Kasumi-1 (cell line): ENCODE measurements around the gene PPP1R27.

ENCODE experiments used
- DNase-seq, 2 experiments: peaks; one replicate each; lab custom pipeline; 2025; lab: John Stamatoyannopoulos, UW

The PPP1R27 gene

DNA sequence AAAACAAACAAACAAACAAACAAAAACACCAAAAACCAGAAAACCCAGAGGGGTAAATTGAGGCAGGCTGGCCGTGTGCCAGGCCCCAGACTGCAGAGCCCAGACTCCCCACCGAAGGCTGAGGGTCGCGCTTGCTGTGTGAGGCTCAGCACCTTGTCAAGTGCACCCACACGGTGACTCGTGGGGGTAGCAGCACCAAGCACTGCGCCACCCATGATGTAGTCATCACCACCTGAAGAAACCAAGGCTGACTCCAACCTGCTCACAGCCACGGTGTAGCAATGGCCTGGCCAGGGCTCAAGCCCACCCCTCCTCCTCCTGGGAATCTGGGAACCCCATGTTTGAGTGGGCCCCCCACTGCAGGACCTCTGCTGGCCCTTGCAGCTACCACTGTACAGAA, 13.7 kb downstream of the PPP1R27 start:
- DNase-seq, result no peak

DNA sequence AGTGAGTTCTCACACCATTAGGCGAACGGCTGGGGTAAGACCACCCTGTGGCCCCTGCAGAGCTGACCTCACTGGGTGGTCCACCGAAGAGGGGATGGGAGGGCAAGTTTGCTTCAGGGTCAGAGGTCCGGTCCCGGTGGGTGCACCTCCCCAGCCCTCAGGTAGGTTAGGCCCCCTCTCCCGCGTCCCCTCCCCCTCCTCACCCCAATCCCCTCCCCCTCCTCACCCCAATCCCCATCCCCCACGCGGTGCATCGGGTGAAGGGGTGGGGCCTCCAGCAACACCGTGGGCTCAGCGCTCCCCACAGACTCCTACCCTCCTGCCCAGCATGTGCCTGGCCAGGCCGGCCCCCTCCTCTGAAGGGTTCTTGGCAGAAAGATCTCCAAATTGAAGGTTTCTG, 15.1 kb downstream of the PPP1R27 start:
- no peak for DNase-seq

DNA sequence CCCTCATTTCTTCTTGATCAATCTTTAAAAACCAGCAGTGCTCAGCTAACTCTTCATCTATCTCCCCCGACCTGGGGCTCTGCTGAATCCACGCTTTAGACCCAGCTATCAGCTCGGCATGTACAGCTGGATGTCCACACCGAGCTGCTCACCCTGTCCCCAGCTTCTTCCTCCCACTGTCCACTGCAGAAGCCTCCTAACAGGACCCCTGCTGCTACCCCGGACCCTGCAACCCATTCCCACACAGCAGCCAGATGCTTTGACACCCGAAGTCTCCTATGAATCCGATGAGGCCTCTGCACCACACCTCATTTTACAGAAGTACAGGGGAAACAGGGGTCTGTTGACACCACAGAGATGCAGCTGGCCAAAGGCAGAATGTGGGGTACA, 17.1 kb downstream of the PPP1R27 start:
- no peak for DNase-seq

DNA sequence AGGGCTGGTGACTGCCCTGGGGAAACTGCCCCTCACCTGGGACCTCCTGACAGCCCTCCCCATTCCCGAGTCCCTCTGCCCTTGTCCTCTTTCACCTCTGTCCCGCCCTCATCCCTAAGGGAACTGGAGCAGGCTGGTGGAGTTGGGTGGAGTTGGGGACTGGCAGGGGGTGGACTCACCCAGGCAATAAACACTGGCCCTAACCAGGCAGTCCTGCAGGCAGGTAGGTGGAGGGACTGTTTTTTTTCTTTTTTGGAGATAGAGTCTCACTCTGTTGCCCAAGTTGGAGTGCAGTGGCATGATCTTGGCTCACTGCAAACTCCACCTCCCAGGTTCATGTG, 19.2 kb downstream of the PPP1R27 start:
- no peak for DNase-seq

DNA sequence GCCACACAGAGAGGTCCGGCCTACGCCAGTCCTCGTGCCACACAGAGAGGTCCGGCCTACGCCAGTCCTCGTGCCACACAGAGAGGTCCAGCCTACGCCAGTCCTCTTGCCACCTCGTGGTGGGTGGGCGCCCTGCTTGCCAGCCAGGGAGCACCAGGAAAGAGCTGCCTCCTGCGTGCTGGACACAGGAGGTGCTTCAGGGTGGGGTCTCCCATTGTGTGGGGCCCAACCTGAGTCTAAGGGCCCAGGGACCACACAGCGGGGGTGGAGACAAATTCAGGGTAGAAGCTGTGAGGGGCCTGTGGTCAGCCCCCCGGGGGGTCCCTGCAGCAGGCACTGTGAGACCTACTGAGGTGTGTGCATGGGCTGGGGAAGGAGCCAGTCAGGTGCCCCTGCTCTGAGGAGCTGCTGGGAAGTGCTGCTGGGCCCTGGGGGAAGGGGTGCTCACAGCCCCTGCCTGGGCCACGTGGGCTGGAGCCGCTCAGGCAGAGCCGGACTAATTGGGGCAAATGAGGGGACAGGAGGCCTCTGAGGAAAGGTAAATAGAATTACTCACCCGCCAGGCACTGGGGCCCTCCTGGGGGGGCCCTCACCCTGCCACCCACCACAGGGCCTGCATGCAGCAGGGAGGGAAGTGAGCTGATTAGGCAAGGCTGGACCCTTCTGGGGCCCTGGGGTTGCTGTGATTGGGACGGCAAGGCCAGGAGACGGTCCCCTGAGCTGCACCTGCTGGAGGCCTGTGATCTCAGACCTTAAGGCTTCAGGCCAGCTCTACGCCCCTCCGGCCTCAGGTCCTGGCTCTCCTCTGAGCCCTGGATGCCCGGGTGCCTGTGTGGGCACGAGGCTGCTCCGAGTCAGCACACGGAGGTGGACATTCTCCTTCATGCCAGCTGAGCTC, 19.9 kb downstream of the PPP1R27 start:
- no peak for DNase-seq

DNA sequence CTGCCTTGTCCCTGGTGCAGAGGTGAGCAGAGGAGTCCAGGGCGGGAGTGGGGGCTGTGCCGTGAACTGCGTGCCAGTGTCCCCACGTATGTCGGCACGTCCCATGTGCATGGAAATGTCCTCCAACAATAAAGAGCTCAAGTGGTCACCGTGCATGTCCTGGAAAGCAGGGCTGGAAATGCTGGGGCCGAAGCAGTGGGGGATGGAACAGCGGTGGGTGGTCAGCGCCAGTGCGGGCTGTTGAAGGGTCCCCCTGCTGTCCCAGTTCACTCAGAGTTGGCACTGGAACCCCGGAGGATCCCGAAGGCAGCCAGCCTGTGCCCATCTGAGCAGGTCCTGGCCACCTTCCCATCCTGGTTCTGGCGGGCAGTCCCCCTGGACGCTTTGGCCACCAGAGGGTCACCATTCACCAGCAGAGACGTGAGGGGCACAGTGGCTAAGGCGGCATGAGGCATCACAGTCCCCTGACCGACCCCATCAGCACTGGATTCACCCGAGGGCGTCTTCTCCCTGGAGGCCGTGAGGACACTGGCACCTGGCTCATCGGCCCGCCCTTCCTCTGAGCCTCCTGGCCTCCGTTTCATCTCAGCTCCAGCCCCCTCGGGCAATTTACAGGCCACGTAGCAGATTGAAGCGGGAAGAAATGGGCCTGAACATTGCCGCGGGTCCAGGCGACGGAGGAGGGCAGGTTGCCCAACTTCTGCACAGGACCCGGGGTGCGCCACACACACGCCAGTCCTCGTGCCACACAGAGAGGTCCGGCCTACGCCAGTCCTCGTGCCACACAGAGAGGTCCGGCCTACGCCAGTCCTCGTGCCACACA, 20.8 kb downstream of the PPP1R27 start:
- DNase-seq, result no peak

DNA sequence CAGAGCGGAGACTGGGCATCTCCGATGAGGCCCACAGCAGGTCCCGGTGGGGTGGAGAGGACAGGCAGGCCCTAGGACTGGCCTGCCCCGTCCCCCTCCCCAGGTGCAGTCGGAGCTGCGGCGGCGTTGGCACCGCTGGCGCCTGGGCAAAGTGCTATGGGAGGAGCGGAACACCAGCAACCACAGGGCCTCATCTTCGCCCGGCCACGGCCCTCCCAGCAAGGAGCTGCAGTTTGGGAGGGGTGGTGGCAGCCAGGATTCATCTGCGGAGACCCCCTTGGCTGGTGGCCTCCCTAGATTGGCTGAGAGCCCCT, 21.5 kb downstream of the PPP1R27 start:
- no peak for DNase-seq

DNA sequence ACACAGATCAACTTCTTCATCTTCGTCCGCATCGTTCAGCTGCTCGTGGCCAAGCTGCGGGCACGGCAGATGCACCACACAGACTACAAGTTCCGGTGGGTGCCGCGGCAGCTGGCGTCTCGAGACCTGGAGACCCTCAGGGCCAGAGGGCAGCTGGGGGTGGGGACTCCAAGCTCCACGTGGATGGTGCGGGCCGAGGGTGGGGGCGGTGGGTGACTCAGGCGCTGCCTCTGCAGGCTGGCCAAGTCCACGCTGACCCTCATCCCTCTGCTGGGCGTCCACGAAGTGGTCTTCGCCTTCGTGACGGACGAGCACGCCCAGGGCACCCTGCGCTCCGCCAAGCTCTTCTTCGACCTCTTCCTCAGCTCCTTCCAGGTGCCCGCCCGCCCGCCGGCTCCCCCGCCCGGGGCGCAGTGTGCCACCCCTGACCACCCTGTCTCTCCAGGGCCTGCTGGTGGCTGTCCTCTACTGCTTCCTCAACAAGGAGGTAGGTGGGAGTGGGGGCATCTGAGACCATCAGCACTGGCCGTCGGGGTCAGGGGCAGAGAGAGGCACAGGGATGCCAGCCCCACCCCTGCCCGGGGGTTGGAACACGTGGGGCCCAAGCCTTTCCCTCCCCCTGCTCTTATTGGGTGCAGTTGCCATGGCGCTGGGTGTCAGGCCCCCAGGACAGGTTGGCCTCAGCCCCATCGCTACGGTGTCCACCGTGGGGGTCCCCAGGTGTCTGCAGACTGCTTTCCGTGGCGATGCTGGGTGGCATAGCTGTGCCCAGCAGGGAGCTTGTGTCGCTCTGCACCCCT, 22.1 kb downstream of the PPP1R27 start:
- no peak for DNase-seq

DNA sequence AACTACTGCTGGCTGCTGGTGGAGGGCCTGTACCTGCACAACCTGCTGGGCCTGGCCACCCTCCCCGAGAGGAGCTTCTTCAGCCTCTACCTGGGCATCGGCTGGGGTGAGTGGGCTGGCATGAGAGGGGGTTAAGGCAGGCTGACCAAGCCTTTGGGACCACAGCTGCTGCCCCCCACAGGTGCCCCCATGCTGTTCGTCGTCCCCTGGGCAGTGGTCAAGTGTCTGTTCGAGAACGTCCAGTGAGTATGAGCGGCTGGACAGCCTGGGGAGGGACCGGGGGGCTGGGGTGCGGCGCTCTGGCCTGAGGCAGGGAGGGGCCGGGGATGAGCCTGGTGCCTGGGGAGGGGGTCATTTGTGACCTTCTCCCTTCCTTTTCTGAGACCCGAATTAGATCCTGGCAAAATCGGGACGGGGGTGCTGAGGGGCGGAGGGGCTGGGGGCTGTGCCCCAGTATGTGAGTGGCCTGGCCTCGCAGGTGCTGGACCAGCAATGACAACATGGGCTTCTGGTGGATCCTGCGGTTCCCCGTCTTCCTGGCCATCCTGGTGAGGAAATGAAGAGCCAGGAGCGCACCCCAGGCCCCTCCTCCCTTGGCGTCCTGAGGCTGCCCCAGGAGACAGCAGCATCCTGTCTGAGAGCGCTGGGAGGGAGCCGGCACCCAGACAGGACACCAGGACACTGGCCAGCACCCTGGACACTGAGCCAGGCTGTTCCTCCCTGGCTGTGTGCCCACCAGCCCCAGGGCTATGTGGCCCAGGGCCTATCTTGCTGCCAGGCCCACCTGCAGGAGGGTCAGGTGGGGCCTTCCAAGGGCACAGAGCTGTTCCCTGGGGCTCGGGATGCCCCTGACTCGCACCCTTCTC, 22.9 kb downstream of the PPP1R27 start:
- no peak for DNase-seq

DNA sequence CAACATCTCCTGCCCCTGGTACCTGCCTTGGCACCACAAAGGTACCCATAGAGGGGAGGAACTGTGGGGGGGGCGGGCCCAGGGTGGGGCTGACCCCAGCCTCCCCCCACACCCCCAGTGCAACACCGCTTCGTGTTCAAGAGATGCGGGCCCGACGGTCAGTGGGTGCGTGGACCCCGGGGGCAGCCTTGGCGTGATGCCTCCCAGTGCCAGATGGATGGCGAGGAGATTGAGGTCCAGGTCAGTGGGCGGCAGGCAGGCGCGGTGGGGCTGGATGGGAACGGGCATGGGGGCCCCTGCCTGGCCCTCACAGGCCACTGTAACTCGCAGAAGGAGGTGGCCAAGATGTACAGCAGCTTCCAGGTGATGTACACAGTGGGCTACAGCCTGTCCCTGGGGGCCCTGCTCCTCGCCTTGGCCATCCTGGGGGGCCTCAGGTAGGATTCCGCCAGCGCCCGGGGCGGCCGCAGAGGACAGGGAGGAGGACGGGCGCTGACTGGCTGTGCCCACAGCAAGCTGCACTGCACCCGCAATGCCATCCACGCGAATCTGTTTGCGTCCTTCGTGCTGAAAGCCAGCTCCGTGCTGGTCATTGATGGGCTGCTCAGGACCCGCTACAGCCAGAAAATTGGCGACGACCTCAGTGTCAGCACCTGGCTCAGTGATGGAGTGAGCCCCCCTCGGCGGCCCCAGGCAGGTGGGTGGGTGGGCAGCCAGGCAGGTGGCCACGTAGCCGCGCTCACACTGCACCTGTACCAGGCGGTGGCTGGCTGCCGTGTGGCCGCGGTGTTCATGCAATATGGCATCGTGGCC, 23.8 kb downstream of the PPP1R27 start:
- DNase-seq, result no peak

DNA sequence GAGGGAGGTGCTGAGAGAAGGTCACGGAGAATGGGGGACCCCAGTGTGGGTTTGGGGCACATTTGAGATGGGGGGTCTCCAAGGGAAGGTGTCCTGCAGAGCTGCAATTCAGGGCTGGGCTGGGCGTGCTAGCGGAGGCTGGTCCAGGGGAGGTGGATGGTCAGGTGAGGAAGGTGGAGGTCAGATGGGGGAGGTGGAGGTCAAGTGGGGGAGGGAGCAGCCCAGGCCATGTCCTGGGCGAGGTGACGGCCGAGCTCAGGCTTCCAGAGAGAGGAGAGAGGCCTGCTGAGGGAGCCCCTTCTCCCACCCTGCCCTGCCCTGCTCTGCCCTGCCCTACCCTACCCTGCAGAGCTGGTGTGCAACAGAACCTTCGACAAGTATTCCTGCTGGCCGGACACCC, 24.4 kb downstream of the PPP1R27 start:
- no peak for DNase-seq

DNA sequence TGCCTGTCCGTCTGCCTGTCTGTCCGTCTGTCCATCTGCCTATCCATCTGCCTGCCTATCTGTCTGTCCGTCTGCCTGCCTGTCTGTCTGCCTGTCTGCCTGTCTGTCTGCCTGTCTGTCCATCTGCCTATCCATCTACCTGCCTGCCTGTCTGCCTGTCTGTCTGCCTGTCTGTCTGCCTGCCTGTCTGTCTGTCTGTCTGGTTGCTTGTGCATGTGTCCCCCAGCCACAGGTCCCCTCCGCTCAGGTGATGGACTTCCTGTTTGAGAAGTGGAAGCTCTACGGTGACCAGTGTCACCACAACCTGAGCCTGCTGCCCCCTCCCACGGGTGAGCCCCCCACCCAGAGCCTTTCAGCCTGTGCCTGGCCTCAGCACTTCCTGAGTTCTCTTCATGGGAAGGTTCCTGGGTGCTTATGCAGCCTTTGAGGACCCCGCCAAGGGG, 25.3 kb downstream of the PPP1R27 start:
- DNase-seq, result no peak

DNA sequence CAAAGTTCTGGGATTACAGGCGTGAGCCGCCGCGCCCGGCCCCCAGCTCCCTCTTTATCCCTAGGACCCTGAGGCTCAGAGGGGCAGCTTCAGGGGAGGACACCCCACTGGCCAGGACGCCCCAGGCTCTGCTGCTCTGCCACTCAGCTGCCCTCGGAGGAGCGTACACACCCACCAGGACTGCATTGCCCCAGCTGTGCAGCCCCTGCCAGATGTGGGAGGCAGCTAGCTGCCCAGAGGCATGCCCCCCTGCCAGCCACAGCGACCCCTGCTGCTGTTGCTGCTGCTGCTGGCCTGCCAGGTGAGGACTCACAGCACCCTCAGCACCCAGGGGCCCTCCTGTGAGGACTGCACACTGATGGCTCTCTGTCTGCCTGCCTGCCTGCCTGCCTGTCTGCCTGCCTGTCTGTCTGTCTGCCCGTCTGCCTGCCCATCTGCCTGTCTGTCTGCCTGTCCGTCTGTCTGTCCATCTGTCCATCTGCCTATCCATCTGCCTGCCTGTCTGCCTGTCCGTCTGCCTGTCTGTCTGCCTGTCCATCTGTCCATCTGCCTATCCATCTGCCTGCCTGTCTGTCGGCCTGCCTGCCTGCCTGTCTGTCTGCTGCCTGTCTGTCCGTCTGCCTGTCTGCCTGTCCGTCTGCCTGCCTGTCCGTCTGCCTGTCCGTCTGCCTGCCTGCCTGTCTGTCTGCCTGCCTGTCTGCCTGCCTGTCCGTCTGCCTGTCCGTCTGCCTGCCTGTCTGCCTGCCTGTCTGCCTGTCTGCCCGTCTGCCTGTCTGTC, 25.9 kb downstream of the PPP1R27 start:
- DNase-seq, result no peak

DNA sequence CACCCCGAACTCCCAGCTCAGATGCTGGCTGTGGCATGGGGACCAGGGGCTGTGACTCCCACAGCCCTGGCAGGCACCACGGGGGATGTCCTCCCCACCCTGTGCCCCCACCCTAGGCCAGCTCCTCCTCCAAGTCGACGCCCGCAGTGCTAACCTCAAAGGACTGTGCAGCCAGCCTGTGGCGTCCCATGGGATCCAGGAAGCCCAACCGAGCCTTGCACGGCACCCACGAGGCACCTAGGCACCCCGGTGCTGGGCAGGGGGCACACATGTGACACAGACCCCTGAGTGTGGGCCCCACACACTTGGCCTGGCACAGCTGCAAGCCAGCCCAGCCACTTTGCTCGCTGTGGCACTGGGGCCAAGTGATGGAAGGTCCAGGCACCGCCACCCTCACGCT, 27.0 kb downstream of the PPP1R27 start:
- no peak for DNase-seq

DNA sequence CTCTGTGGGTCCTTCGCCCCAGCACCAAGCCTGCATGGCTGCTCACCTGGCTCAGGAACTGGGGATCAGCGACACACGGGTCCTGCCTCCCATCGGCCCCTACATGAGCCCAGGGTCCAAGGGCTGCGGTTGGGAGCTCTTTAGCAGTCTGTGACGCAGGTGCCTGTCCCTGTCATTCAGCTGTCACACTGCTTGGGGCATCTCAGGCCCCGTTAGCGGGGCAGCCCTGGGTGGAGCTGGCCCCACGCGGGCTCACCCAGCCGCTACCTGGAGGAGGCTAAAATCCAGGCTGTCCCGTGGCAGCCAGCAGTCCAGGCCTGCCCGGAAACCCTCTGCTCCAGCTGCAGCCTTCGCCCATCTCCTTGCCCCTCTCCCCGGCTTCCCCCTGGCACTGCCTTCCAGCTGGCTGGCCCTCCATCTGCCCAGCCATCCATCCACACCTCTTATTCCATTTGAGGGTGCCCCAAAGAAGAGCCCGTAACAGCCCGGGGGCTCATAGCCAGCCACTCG, 27.6 kb downstream of the PPP1R27 start:
- no peak for DNase-seq

DNA sequence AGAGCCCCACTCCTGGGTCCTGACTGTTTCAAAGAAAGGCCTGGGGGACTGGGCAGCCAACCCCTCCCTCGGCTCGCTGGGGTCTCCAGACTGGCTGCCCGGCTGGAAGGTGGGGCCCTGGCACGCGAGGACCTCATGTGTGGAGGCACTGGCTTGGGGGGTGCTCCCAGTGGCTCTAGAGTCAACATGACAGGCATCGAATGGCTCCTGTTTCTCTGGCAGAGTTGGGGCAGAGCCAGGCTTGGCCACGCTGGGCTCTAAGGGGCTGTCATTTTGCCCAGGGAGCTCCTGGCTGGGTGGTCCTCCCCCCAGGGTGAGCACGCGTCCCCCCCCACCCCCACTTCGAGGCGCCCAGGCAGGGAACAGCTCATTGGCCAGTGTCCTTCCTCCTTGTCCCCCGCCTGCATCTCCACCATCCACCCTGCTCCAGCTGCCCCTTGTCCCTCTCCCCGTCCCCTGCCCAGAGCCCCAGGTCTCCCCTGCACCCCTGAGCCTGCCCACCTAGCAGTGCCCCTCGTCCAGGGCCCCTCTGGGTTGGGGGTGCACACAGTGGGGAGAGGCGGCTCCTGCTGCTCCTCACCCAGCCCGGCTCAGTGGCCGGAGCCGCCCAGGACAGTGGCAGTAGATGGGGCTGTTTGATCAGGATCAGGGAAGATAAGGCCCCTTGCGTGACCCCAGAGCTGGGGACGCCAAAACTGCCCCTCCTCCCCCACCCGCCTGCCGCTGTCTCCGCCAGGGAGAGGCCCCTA, 28.2 kb downstream of the PPP1R27 start:
- DNase-seq, result no peak

DNA sequence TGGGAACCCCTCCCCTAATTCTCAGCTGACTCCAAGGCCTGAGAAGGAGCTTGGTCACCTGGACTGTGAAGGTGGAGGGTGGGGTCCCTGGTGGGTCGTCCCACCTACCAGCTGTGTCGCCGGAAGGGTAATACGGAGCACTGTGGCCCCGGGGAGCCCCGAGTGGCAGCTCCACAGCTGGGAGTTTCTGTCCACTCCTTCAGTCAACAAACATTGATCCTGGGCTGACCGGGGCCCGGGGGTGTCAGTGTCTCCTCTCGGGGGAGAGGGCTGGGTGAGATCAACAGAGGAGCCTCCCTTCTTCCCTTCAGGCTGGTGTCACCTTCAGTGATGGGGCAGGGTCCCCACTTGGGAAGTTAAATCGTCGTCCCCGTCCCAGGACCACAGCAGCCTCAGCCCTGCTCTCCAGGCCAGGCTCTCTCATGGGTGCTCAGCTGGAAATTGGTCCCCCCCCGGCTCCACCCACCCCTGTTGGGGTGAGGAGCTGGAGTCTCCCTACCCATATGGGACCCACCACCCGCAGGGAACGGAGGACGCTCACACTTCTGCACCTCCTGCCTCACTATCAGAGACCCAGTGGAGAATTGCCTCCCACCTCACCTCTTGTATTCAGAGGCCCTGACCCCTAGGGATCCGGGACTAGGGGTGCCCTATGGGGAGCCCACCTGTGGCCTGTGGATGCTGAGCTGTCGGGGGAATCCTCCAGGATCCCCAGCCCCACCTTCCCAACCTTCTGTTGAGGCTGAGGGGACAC, 29.0 kb downstream of the PPP1R27 start:
- DNase-seq, result no peak
